PC-9 (cell line): ENCODE results near the gene ZNF652.

ENCODE experiments used
- CTCF ChIP-seq: fragments of 200-600 bp; sonication (generic); conservative IDR thresholded peaks from 2 replicates; pipeline ENCODE4 v1.6.1; 2017; ENCODE audit warnings: mixed run types, antibody characterized with exemption, mild to moderate bottlenecking, moderate library complexity
- EZH2 ChIP-seq: fragments of 200-600 bp; sonication (generic); IDR thresholded peaks from 2 replicates; pipeline ENCODE4 v1.8.0; 2017; ENCODE audit warnings: antibody characterized with exemption, low read depth

GRCh38 chr17:49407086-49407485 is 45.0 kb upstream of the ZNF652 start:
- TF ChIP-seq CTCF (no peak), EZH2 (no peak)
